Keratinocyte (primary cell): Measurements from ENCODE around the gene MXRA8. TPM values are rescaled to one million over a fixed set of nuclear protein-coding genes. Genes with fewer than 3 reads are reported as not detected.
A peak's percentile ranks its signal among the peaks of the same experiment; 100 is the strongest.

Source experiments
- DNase-seq: peaks from one replicate; pipeline ENCODE4 v3.0.0-alpha.2; 2011; ENCODE audit warnings: low read depth, missing footprints, low spot score
- FAIRE-seq: peaks from 2 replicates; lab custom pipeline; 2011; peaks lifted over from hg19 to GRCh38; lab: Jason Lieb, UNC
- H2AFZ ChIP-seq: 2 replicates; pipeline ENCODE4 v1.6.0; 2012; ENCODE audit warnings: low read length, control low read depth, inconsistent platforms; ENCODE audit not compliant: control insufficient read depth
- H3K27ac ChIP-seq: 2 replicates; pipeline ENCODE4 v1.5.1; 2011; ENCODE audit warnings: low read length; ENCODE audit not compliant: control insufficient read depth, insufficient read depth
- H3K27me3 ChIP-seq: 3 replicates; pipeline ENCODE4 v1.6.0; 2011; ENCODE audit warnings: low read length; ENCODE audit not compliant: control insufficient read depth, insufficient read depth; ENCODE audit errors: extremely low read depth
- H3K36me3 ChIP-seq, 2 experiments: 2 replicates in 1 of 2; 3 replicates in 1 of 2; pipeline ENCODE4 v1.5.1; 2011; ENCODE audit warnings: low read length in 2 of 2, mild to moderate bottlenecking in 1 of 2; ENCODE audit not compliant: control insufficient read depth in 2 of 2, insufficient read depth in 2 of 2; ENCODE audit errors: extremely low read depth in 1 of 2
- H3K4me1 ChIP-seq: 3 replicates; pipeline ENCODE4 v1.5.1; 2011; ENCODE audit warnings: low read length; ENCODE audit not compliant: control insufficient read depth, insufficient read depth; ENCODE audit errors: extremely low read depth
- H3K4me2 ChIP-seq: 3 replicates; pipeline ENCODE4 v1.6.0; 2011; ENCODE audit warnings: low read depth, low read length; ENCODE audit not compliant: control insufficient read depth, insufficient read depth; ENCODE audit errors: extremely low read depth
- H3K4me3 ChIP-seq, 3 experiments: fragments of 200-600 bp in 1 of 3; sonication (generic) in 1 of 3; 2 replicates in 2 of 3; 3 replicates in 1 of 3; pipeline ENCODE4 v1.5.1; 2011 to 2016; ENCODE audit warnings: low read length in 3 of 3, mild to moderate bottlenecking in 3 of 3, control low read depth in 2 of 3, inconsistent platforms in 1 of 3, low read depth in 1 of 3, mixed read lengths in 1 of 3, mixed run types in 1 of 3, moderate library complexity in 1 of 3; ENCODE audit not compliant: control insufficient read depth in 2 of 3, insufficient read depth in 2 of 3; ENCODE audit errors: extremely low read depth in 1 of 3
- H3K79me2 ChIP-seq: 2 replicates; pipeline ENCODE4 v1.6.0; 2012; ENCODE audit warnings: low read length; ENCODE audit not compliant: control insufficient read depth, insufficient read depth
- H3K9ac ChIP-seq: 3 replicates; pipeline ENCODE4 v1.6.0; 2011; ENCODE audit warnings: low read length; ENCODE audit not compliant: control insufficient read depth, insufficient read depth; ENCODE audit errors: extremely low read depth
- H3K9me1 ChIP-seq: 3 replicates; pipeline ENCODE4 v1.6.0; 2011; ENCODE audit warnings: low read length; ENCODE audit not compliant: control insufficient read depth, insufficient read depth; ENCODE audit errors: extremely low read depth
- H3K9me3 ChIP-seq: 2 replicates; pipeline ENCODE4 v1.5.1; 2012; ENCODE audit warnings: low read depth, low read length; ENCODE audit not compliant: control insufficient read depth
- H4K20me1 ChIP-seq: 3 replicates; pipeline ENCODE4 v1.6.0; 2011; ENCODE audit warnings: low read length; ENCODE audit not compliant: control insufficient read depth, insufficient read depth; ENCODE audit errors: extremely low read depth
- CTCF ChIP-seq, 3 experiments: IDR thresholded peaks in 1 of 3; conservative IDR thresholded peaks in 1 of 3; optimal IDR thresholded peaks in 1 of 3; 2 replicates in 2 of 3; 3 replicates in 1 of 3; pipeline versions ENCODE3 to v1.5.1; 2011; ENCODE audit warnings: low read length in 3 of 3, mild to moderate bottlenecking in 3 of 3, moderate library complexity in 2 of 3, control low read depth in 1 of 3, inconsistent platforms in 1 of 3; ENCODE audit not compliant: insufficient read depth in 2 of 3; ENCODE audit errors: extremely low read depth in 1 of 3
- EZH2 ChIP-seq: IDR thresholded peaks from one replicate; pipeline ENCODE4 v1.6.1; 2012; ENCODE audit warnings: inconsistent platforms, mild to moderate bottlenecking, low read length, moderate library complexity
- dilution Hi-C: fragments of 300-500 bp; cut with MboI; formaldehyde crosslinking; loops from one replicate; pipeline ENCODE4 v1.7.0; 2020; ENCODE audit warnings: low sequenced_read_pairs; ENCODE audit not compliant: extremely low pct_ligation_motif_present
- polyA plus RNA-seq, 5 experiments: library from polyadenylated mRNA; depleted of rRNA in 3 of 5; stranded (reverse) in 3 of 5; stranded (forward) in 1 of 5; unstranded in 1 of 5; fragments of >200 nt; gene quantifications; 1 replicate in 1 of 5; 2 replicates in 3 of 5; 3 replicates in 1 of 5; pipeline versions ENCODE4 v1.2.1 to v1.2.3, GENCODE V29; 2011 to 2012; ENCODE audit warnings: missing spikeins in 2 of 5, low read depth in 1 of 5, low replicate concordance in 1 of 5

The MXRA8 gene
- polyA plus RNA-seq, 1 donor (not counting 4 experiments of a cell fraction or from before 2014, with no cell fraction given): not detected

DNA sequence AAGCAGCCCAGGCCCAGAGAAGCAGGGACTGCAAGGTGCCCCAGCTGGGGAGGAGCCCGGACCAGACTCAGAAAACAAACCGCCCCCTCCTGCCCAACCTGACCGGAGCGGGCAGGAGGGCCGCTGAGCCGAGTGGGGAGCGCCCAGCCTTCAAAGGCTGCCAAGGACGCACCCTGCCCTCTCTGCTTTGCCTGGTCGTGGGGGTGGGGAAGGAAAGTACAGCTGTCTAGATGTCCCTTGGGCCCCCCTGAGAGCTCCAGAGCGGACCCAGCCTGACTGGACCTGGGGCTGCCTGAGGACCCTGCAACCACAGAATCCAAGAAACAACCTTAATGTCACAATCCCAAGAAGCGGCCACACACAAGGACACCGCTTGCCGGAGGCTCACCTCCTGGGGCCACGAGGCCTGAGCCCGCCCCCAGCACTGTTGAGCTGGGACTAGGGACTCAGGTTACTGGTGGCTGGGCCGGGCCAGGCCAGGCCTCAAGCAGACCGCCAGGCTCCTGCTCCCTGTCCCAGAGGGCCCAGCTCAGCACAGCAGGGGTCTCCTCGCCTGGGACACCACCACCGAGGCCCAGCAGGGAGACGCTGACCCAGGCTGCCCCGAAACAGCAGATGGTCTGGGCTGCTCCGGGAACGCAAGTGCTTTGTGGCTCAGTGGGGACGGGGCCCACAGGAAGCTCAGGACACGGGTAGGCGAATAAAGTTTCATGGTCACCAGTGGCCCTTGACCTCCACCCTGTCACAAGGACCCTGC lies 10.5 kb downstream of the MXRA8 start:
- Histone ChIP-seq H3K36me3 (no peaks in the 10 kb centered on the region), H3K9ac (peak overlapping the region; percentile 83), H3K4me3 (peak overlapping the region; percentile 72 to 95 (median 85)), H3K4me1 (peaks cover 46% of the 10 kb centered on the region), H3K79me2 (peaks cover 61% of the 10 kb centered on the region), H2AFZ (no peak overlapping the region), H3K27ac (peak overlapping the region; percentile 60), H3K9me1 (no peaks in the 10 kb centered on the region), H3K9me3 (no peaks in the 10 kb centered on the region), H3K27me3 (no peaks in the 10 kb centered on the region), H3K4me2 (peak overlapping the region; percentile 94), H4K20me1 (no peaks in the 10 kb centered on the region)
- dilution Hi-C loops: no loop called here
- FAIRE-seq (no peak), DNase-seq (no peak)
- TF ChIP-seq EZH2 (no peak), CTCF (optimal IDR thresholded peaks at IDR 0.05 in 1 of 3, IDR thresholded peaks at IDR 0.05 in 1 of 3, conservative IDR thresholded peaks at IDR 0.05 in 1 of 3; ENCODE audit: extremely low read depth in 1 of 3, insufficient read depth in 2 of 3, low read length in 3 of 3) (no peak)

DNA sequence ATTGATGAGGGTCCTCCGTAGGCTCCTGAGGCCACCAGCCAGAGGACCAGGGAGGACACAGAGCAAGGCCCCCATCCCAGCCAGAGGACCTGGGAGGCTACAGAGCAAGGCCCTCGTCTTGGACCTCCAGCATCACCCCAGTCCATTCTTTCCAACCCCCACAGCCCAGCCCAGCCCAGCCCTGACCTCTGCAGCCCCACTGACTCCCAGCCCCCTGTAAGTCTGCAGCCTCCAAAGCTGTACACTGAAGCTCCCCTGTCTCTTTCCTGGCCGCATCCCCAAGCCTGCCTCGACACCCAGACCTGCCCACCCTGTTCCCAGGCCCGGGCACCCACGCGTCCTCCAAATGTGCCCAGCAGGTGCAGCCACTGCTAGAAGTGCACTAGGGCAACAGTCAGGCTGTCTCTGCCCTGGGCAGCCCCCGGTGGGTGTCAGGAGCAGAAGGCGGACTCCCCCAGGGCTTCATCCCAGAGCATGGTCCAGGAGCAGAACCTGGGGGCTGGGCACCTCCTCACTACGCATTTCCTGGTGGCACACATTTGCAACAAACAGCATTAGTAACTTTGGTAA lies 11.2 kb downstream of the MXRA8 start:
- H2AFZ ChIP-seq: no peak overlapping the region
- peak overlapping the region; percentile 20 for H3K27ac ChIP-seq
- peaks cover 67% of the 10 kb centered on the region for H3K79me2 ChIP-seq
- FAIRE-seq: peak; percentile 29
- no peaks in the 10 kb centered on the region for H3K9me1 ChIP-seq
- no peak for DNase-seq
- peaks cover 46% of the 10 kb centered on the region for H3K4me1 ChIP-seq
- peak overlapping the region; percentile 72 to 95 (median 85) for H3K4me3 ChIP-seq
- TF ChIP-seq CTCF (optimal IDR thresholded peaks at IDR 0.05 in 1 of 3, IDR thresholded peaks at IDR 0.05 in 1 of 3, conservative IDR thresholded peaks at IDR 0.05 in 1 of 3; ENCODE audit: extremely low read depth in 1 of 3, insufficient read depth in 2 of 3, low read length in 3 of 3) (no peak), EZH2 (no peak)
- H3K36me3 ChIP-seq: peaks cover 0 to 1% of the 10 kb centered on the region in 2 experiments
- peak overlapping the region; percentile 94 for H3K4me2 ChIP-seq
- H3K9me3 ChIP-seq: no peaks in the 10 kb centered on the region
- no peaks in the 10 kb centered on the region for H4K20me1 ChIP-seq
- H3K27me3 ChIP-seq: no peaks in the 10 kb centered on the region
- dilution Hi-C loops: no loop called here
- H3K9ac ChIP-seq: peak overlapping the region; percentile 83
